Measurements from ENCODE around the gene IFITM1.
"Not testable (repeated sequence)": the region's sequence is repeated elsewhere in the genome, so short reads cannot be mapped to it uniquely, and the experiment has no call there.

- TF ChIP-seq CTCF, POLR2A (IDR thresholded peaks at IDR 0.05): not testable (repeated sequence)
Measured at GRCh38 chr11:308740-309665, 4.8 kb upstream of the IFITM1 start.

Measured in stomach (tissue), 4 donors.